GM21529 (cell line): Measurements from ENCODE around the gene CERKL.

Experiments
- ATAC-seq: cut with Tn5 transposase; IDR thresholded peaks from one replicate; pipeline ENCODE4 v1.9.1; 2021; ENCODE audit not compliant: unreplicated experiment

CERKL gene

DNA sequence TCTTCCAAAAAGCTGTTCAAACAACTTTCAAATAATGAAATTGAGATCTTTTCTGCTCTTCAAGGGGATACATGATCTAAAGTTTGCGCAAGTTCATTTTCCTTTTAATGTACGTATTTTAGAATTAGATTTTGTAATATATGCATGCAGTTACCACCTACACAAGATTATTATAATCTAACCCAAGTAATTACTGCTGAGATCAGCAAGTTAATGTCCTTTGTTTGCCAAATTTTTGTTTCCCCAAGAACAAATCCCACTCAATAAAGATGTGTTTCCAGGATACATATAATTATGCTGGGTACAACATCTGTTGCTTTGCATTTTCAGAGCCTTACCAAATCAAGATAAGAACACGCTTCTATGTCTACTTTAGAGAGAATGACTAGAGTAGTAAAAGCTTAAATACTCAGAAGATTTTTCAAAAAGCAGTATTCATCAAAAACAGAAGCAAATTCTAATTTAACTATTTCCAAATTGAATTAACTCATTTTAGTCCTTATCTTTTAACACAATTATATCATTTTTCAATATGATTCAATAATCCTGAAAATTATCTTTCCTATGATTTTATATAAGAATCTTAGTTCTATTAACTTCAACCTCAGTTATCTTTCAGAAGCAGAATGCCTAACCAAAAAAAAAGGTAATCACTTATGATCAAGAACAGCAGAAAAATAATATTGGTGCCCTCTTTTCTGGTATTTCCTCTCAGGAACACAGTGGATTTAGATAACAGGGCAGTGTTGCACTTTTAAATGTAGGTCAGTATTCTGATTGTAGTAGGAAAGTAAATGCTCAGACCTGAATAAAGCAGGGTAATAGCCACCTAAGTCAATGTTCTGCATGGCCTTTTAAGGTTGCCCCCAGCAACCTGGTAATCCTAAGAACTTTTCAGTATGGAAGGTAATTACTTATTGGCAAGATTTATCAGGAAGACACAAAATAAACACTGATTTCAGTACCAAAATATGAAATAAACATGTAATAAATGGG is 28.0 kb downstream of the CERKL start:
- no peak for ATAC-seq

DNA sequence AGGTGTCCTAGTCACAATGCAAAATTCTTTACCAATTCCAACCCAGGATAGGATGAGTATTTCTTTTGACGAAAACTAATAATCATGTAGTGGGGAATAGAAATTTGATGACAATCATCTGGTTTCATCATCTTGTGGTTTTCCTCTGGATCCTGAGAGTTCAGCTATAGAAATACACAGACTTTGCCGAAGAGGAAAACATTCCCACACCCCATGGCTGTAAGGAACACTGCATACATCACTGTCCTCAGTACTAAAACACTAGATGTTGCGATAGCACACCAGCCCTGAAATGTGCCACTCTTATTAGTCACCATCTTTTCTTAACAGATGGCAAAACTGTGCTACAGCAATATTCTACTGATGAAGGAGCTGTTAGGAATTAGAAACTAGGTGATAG is 29.4 kb downstream of the CERKL start:
- no peak for ATAC-seq

DNA sequence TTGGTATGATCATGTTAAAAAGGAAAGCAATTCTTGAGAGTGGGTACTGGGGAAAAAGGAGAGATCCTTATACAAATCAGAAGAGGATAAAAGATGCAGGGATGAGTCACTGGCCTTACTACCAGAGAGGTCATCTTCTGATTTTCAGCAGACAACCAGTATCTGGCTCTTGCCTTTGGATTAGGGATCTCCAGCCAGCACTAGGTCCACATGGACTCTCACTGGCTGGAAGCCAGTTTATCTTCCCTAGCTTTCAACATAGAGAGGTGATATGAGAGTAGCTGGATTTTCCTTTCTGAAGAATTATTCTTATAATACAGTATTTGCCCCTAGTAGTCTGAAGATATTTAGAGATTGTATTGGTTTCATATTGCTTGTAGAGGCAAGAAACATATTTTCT is 30.2 kb downstream of the CERKL start:
- ATAC-seq, result no peak

DNA sequence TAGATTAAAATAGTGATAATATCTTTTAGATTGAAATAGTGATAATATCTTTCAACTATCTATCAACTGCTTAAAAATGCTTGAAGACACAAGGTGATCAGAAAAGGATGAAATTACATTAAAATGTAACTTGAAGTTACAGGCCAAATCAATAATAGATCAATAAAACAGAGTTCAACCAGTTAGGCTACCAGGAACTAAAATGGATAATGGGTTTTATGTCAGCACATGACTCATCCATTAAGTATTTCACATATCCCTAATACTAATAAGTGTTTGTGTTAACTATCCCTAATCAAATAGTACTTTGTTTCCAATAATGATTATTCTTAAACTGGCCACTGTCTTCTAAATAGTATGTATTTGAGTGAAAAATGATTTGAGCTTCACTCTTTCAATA is 33.7 kb downstream of the CERKL start:
- ATAC-seq, result no peak

DNA sequence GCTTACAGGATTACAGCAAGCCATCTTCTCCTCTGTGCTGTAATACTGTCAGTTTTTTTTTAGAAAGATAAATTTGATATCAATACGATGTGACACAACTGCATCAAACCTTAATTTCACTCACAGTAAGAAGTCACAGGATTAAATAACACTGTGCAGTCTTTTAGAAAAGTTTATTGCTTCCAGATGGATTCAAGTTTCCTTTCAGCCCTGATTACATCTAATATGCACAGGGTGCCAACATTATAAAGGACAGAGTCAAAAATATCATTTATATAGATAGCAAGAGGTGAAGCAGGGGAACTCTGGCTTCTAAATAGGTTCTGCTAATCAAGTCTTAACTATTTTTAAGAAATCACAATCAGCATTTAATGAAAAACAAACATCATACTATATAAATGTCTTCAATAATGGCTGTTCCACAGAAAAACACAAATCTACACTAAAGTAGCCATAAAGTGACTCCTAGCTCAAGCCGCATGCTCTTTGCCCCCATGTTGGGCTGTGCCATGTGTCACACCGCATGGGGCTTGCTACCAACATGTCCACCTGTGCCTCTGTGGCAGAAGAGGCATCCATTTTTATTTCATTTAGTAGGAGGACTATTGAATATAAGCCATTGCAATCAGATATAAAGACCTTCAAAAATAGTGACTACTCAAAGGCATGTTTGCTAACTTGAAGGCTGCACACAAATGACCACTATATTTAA is 35.0 kb downstream of the CERKL start:
- no peak for ATAC-seq

DNA sequence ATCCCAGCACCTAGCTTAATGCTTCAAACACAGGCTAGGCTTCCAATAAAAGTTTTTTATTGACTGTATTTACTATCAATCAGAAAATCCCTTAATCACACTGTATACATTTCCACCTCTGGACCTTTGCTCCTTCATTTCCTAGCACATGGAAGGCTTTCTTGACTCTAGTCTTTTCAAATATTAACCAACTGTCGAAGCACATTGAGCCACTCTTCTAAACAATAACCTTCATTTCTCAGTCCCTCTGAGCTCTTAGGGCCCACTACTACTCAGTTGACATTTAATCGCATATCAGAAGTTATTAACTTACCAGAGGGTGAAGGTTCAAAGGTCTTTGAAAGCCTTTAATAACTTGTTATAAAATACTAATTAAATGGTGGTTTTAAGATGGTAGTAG is 37.4 kb downstream of the CERKL start:
- no peak for ATAC-seq

DNA sequence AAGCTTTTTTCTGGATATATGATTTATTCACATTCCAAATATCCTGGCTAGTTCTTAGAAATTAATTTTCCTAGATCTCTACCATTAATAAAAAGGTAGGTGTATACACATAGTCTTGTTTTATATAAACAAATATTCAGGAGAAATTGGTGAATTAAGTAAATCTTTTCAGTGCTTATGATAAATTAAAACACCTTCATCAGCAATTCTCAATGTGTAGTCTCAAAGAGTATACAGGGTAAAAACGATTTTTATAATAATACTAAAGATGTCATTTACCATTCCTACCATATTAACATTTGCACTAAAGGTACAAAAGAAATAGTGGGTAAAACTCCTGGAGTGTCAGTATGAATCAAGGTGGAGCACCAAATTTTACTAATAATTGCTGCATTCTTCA is 40.2 kb downstream of the CERKL start:
- ATAC-seq, result no peak

DNA sequence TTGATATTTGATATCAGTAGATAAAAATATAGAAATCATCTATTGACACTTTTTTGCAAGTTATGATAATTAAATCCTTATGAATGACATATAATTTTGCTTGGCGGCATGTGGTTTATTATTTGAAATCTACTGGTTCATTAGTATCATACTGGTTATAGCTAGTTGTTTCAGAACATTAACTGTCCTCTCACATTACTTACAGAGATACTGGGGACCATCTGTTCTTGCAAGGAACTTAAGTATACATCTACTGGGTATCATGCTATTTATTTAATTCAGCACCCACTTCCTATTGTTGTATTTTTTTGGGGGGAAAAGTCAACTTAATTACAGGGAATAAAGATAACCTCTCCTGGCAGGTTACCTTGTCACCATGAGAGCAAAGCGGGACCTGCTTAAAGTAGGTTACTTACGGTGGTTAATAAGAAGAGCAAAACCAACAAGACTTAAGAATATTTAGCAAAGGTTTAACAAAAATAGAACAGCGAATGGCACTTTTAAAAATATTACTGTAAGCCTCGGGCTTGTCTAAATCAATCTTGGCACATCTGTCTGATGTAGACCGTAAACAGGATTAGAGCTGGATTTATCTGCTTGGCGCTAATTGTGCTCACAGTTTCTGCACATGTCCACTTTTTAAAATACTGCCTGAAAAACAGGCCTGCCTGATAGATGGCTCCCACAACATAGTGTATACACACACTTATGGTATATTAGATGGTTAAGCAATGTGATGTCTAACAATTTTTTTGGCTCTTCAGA is 41.8 kb downstream of the CERKL start:
- no peak for ATAC-seq

DNA sequence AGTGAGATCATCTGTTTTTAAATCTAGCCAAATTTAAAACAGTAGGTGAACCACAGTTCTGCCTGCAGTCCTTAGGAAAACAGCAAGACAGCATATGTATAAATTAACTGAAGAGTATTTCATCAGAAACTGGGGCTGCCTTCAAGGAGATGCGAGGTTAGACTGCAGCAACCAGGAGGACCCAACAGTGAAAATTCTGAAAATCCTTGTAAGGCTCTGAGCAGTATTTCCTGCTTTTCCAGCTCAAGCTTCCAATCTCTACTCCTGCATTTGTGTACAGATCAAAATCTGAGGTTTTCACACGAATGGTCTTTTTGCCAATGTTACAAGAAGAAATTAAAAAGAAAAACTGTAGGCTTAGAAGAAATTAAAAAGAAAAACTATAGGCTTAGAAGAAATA is 43.7 kb downstream of the CERKL start:
- ATAC-seq, result no peak

DNA sequence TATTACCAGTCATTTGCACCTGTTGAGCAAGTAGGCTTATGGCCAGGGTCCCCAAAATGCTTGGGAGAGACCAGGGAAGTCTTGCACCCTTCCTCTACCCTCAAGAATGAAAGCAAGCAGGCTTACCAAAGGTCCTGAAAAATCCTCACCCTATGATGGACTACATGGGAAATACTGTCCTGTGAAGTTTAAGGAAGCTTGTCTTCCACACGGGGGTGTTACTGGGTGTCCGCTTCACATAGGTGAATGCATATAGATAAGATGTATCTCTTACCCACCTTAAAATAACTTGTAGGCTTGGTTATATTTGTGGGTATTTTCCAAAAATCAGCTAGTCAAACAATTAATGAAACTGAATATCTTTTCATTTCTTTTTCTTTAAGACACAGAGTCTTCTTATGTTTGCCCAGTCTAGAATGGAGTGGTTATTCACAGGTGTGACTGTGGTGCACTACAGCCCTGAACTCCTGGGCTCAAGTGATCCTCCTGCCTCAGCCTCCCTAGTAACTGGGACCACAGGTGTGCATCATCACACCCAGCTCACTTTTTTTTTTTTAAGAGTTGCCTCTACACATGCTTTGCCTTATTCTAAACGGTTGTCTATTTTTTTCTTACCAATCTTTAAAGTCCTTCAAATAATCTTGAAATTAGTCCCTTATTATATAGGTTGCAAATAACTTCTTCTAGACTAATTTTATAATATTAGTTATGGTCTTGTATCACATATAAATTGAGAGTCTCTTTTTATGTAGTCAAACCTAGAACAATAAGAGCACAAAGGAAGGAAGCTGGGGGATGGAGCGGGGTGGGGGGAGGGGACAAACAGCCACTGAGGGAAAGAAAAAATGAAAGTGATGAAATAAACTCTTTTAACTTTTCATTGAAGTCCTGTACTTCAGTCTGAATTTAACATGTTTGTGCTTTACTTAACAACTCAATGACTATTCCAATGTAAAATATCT is 49.0 kb downstream of the CERKL start:
- no peak for ATAC-seq

DNA sequence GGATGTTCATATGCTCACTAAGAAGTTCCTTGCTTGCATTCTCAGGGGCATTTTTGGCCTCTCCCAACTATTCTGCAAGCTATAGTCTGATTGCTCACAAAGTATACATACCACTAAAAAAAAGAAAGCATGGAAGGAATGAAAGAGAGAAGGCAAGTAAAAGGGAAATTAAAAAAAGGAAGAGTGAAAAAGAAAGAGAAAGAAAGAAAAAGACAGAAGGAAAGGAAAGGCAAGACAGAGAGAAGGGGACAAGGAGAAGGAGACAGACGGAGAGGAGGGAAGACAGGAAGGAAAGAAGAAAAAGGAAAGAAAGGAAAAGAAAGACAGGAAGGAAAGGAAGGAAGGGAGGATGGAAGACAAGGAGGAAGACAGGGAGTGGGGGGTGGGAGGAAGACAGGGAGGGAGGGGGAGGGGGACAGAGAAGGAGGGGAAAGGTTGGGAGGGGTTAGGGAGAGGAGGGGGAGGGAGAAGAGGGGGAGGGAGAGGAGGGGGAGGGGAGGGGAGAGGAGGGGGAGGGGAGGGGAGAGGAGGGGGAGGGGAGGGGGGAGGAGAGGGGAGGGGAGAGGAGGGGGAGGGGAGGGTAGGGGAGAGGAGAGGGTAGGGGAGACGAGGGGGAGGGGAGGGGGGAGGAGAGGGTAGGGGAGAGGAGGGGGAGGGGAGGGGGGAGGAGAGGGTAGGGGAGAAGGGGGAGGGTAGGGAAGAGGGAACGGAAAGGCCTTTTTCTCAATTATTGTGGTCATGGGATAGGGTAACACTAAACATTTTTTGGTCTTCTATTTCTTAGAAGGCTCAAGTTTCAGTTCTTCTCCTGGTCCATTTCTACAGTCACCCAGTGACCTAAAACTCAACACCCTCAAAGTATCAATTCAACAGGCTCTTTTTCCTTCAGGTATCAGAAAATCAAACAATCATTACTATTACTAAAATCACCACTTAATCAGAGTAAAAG is 50.7 kb downstream of the CERKL start:
- no peak for ATAC-seq

DNA sequence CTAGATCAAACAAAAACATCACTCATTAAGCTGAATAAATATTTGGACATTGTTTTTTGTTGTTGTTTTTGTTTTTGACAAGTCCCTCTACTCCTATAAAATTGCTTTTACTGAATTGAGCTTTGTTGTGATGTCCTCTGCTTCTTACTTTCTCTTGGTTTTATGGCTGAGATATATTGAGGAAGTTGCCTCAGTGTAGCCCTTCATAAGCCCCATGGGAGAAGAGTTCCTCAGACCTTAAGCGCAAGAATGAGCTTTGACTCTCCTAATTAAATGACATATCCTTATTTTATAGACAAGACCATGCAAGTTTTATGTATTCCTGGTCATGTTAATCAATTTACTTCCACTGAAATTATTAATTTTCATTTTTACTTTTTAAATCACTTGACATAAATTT is 54.9 kb downstream of the CERKL start:
- ATAC-seq, result no peak

DNA sequence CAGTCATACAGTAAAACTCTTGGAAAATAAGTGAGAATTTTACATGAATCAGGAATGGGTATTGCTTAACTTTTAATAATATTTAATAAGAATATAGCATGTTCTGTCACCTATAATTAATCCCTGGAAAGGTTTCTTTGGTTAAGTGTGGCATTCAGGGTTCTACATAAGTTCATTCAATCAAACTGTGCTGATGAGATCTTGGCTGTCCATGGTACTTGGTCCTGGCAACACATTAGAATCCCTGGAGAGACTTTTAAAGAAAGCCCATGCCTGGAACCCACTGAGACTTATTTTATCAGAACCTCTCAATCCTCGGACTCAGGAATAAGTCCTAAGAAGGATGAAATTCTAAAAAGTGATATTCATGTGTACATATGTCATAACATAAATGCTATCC is 60.3 kb downstream of the CERKL start:
- no peak for ATAC-seq

DNA sequence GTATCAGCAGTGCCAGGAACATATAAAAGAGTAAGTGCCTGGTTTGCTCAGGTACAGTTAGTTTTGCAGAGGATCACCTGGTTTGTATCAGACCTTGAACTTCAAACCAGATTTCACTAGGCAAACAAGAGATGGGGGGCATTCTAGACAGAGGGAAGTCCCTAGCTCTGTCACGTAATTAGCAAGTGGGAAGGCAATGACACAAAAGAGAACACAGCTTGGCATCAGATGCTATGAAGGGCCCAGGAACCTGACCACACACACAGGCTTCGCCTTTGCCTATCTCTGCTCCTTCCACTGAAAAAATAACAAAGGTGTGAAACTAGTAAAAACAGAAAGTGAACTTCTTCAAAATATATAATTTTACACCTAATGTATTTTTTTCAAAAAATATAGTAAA is 62.6 kb downstream of the CERKL start:
- no peak for ATAC-seq

DNA sequence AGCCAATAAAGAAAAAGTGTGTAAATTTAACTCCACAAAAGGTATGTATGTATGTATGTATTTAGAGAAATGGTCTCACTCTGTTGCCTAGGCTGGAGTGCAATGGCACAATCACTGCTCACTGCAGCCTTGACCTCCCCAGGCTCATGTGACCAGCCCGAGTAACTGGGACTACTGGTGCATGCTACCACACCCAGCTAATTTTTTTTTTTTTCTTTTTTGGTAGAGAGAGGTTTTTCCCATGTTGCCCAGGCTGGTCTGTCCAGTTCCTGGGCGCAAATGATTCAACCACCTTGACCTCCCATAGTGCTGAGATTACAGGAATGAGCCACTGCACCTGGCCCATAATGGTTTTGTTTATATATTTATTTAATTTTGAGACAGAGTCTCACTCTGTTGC is 67.1 kb downstream of the CERKL start:
- no peak for ATAC-seq

DNA sequence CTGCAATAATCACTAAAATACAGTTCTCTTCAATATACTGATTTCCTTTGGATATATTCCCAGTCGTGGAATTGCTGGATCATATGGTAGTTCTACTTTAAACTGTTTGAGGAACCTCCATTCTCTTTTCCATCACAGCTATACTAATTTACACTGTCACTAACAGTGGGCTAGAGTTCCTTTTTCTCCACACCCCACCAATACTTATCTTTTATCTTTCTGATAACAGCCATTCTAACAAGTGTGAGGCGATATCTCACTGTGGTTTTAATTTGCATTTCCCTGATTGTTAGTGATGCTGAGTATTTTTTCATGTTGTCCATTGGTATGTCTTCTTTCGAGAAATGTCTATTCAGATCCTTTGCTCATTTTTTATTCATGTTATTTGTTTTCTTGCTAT is 68.4 kb downstream of the CERKL start:
- ATAC-seq, result no peak

DNA sequence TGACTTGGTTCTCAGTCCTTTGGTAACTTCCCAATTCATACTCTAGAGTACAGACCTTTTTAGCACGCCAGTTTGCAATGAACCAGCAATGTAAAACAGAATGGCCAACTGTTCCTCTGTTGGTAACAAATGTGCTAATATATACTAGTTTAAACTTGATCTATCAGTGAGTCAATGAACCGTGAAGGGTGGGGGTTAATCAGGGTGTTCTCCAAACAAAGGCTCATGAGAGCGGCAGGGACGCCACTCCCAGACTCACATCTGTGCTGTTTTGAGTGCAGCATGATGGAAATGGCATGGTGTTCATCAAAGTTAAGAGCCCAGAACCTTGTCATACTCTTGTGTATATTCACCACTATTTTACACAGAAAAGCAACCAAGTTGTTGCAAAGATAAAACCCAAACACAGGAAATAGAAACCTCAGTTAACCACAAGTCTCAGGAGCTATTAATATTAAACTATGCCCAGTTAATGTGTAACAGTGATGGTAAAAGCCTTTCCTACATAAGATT is 70.3 kb downstream of the CERKL start:
- peak; percentile 89 for ATAC-seq

DNA sequence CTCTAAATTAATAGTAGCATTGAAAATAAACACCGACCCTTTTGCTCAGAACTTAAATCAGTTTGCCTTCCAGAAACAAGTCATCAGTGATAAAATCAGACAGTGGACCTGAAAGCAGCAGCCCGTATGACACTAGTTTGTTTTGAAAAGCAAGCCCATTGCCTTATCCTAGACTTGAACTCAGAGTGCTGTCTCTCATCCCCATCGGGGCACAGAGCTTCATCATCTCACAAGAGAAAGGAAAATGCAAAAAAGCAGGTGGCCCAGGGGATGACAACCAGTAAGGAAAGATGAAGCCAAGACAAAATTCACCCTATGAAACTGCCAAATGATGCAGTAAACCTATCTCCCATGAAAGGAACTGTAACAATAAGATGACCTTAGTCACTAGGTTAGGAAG is 71.2 kb downstream of the CERKL start:
- ATAC-seq, result no peak

DNA sequence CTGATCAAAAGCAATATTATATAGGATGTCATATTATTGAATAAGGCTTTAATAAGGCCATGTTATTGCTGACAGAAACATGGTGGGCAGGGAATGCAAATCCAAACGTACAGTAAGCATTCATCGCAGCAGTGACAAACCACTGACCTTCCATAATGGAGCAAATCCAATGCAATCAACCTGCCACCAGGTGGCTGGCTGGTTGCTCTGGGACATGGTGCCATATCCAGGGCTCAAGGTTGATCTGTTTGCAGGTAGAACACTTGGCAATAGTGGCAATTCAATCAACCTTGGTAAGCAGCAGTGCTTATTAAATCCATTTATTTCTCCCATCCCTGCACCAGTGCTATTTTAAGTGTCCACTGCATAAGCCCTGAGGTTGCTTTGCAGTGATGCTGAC is 75.4 kb downstream of the CERKL start:
- no peak for ATAC-seq
